Measurements from ENCODE around the gene KCNK1. TPM values are rescaled to one million over a fixed set of nuclear protein-coding genes. Genes with fewer than 3 reads are reported as not detected.

Gene KCNK1
- total and polyA plus RNA-seq, 12 donors = 2.5 to 29.5 (median 14.1) TPM

DNA sequence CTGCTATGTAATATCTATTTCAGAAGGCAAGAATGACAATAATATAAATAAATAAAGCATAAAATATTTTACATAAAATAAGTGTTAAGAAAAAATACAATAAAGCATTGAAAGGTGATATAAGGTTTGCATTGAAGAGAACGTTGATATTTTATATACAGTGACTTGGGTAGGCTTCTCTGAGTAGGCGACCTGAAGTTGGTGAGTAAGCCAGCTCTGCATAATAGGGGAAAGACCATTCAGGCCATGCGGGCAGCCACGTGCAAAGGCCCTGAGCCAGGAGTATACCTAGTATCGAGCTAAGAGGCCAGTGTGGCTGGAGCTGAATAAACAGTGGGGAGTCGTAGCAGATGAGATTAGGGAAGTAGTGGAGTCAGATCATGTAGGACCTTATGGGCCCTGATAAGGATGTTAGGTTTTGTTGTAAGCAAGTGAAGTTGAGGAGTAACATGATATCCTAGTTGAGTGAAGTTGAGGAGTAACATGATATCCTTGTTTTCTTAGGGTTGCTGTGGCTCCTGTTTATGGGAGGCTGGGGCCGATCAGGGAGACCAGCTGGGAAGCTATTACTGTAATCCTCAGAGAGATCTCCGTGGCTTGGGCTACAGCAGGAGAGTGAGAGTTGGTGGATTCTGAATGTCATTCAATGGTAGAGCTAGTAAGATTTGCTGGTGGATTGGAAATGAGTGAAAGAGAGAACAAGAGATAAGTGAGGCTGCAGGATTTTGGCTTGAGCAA, 22.0 kb downstream of the KCNK1 start:
- no peaks in the 10 kb centered on the region for H3K9me3 ChIP-seq
- no peak for ATAC-seq
- H3K4me1 ChIP-seq = no peaks in the 10 kb centered on the region
- H3K36me3 ChIP-seq = no peaks in the 10 kb centered on the region
- intact Hi-C loops (cut with DNase I) = no loop called here
- H3K27ac ChIP-seq = no peak overlapping the region
- WGBS, 2 donors = 50 to 52% methylated on average over 8 of the region's 8 CpGs
- TF ChIP-seq, protein P1, sequence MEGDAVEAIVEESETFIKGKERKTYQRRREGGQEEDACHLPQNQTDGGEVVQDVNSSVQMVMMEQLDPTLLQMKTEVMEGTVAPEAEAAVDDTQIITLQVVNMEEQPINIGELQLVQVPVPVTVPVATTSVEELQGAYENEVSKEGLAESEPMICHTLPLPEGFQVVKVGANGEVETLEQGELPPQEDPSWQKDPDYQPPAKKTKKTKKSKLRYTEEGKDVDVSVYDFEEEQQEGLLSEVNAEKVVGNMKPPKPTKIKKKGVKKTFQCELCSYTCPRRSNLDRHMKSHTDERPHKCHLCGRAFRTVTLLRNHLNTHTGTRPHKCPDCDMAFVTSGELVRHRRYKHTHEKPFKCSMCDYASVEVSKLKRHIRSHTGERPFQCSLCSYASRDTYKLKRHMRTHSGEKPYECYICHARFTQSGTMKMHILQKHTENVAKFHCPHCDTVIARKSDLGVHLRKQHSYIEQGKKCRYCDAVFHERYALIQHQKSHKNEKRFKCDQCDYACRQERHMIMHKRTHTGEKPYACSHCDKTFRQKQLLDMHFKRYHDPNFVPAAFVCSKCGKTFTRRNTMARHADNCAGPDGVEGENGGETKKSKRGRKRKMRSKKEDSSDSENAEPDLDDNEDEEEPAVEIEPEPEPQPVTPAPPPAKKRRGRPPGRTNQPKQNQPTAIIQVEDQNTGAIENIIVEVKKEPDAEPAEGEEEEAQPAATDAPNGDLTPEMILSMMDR (IDR thresholded peaks at IDR 0.05) = no peak
- no peak overlapping the region for H3K4me3 ChIP-seq
- no peak for DNase-seq
- H3K27me3 ChIP-seq = no peaks in the 10 kb centered on the region

DNA sequence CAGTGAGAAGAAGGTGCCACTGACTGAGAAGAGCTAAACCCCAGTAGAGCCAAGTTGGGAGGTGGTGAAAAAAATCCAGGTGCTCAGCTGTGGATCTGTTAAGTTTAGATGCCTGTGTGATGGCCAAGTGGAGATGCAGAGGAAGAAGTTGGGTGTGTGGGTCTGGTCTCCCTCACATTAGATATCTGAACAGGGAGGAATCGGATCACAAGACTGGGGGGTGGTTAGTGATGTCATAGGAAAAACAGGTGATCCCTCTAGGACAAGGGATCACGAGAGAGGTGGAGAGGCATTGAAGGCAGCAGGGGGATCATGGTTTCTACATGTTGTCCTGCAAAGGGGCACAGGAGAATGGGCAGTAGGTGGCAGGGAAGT, 22.6 kb downstream of the KCNK1 start:
- intact Hi-C loops (cut with DNase I) = no loop called here
- no peaks in the 10 kb centered on the region for H3K4me1 ChIP-seq
- ATAC-seq = no peak
- no peak overlapping the region for H3K27ac ChIP-seq
- WGBS, 2 donors = 74 to 84% methylated on average over 2 of the region's 2 CpGs
- no peaks in the 10 kb centered on the region for H3K9me3 ChIP-seq
- no peaks in the 10 kb centered on the region for H3K27me3 ChIP-seq
- DNase-seq = no peak
- H3K4me3 ChIP-seq = no peak overlapping the region
- TF ChIP-seq, protein P1 (IDR thresholded peaks at IDR 0.05) = no peak
- no peaks in the 10 kb centered on the region for H3K36me3 ChIP-seq

DNA sequence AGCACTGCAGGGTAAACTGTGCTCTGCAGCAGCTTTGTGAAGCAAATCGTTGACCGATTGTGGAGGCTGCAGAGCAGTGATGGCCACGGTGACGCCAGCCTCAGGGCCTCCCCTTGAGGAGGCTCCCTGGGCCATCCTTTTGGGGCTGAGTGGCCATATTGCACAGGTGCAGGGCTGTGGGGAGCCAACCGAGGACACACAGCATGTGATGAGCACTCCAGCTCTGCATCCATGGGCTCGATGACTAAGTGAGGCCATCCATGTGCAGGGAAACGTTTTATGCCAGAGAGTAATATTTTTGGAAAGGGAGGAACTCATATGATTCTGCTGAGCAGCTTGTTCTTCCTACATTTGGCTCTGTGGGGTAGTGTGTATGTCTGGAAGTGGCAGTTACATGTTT, 24.6 kb downstream of the KCNK1 start:
- 77 to 84% methylated on average over 7 of the region's 7 CpGs for WGBS, 2 donors
- Histone ChIP-seq H3K9me3 (no peaks in the 10 kb centered on the region), H3K27me3 (no peaks in the 10 kb centered on the region), H3K27ac (no peak overlapping the region), H3K4me3 (no peak overlapping the region), H3K36me3 (no peaks in the 10 kb centered on the region), H3K4me1 (no peaks in the 10 kb centered on the region)
- TF ChIP-seq, protein P1 (IDR thresholded peaks at IDR 0.05) = no peak
- ATAC-seq = no peak
- intact Hi-C loops (cut with DNase I) = no loop called here
- no peak for DNase-seq

DNA sequence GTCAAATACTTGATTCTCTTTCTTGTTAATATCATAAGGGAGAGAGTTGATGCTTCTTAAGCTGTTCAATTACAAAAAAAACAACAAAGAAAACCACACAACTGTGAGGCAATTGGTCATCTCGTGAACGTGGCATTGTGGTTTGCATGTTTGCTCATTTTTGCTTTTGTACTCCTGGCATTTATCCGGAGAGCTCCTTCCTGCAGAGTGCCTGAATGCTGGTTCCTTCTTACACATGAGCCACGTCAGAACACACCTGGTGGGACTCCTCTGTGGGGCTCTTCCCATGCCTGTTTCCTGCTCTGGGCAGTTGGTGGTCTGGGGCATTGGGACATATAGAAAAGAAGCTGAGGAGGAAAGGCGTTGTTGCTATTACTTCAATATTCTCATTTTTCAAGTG, 25.7 kb downstream of the KCNK1 start:
- Histone ChIP-seq H3K36me3 (no peaks in the 10 kb centered on the region), H3K9me3 (no peaks in the 10 kb centered on the region), H3K4me3 (no peak overlapping the region), H3K4me1 (no peaks in the 10 kb centered on the region), H3K27me3 (no peaks in the 10 kb centered on the region), H3K27ac (no peak overlapping the region)
- ATAC-seq (no peak), DNase-seq (no peak)
- intact Hi-C loops (cut with DNase I) = no loop called here
- 70 to 84% methylated on average over 5 of the region's 5 CpGs for WGBS, 2 donors
- TF ChIP-seq, protein P1 (IDR thresholded peaks at IDR 0.05) = no peak
